ENCODE results near the gene DOCK3.
"Not testable (repeated sequence)": the region's sequence is repeated elsewhere in the genome, so short reads cannot be mapped to it uniquely, and the experiment has no call there.

The DOCK3 gene

GRCh38 chr3:50890688-50891344, 216.1 kb downstream of the DOCK3 start:
- Histone ChIP-seq H3K27me3 (ENCODE audit: control insufficient read depth in 5 of 5, insufficient read depth in 4 of 5, low read length in 5 of 5) (no peaks in the 10 kb centered on the region), H3K27ac (ENCODE audit: low read depth, low read length) (no peak overlapping the region), H3K4me1 (ENCODE audit: control insufficient read depth in 5 of 5, insufficient read depth in 5 of 5, low read length in 5 of 5) (no peaks in the 10 kb centered on the region), H3K36me3 (ENCODE audit: control insufficient read depth in 5 of 5, insufficient read depth in 5 of 5, low read length in 5 of 5) (no peaks in the 10 kb centered on the region), H3K9me3 (ENCODE audit: control insufficient read depth in 5 of 5, low read length in 5 of 5) (peaks cover 0 to 8% (median 7%) of the 10 kb centered on the region in 5 donors), H3K4me3 (ENCODE audit: low read depth in 1 of 5, low read length in 5 of 5) (no peak overlapping the region), H3K9ac (ENCODE audit: low read length in 5 of 5) (no peak overlapping the region)

- not testable (repeated sequence) for H3K9ac ChIP-seq (ENCODE audit: low read length in 5 of 5); H3K36me3 ChIP-seq (ENCODE audit: control insufficient read depth in 5 of 5, insufficient read depth in 5 of 5, low read length in 5 of 5); H3K4me1 ChIP-seq (ENCODE audit: control insufficient read depth in 5 of 5, insufficient read depth in 5 of 5, low read length in 5 of 5); H3K9me3 ChIP-seq (ENCODE audit: control insufficient read depth in 5 of 5, low read length in 5 of 5); H3K27ac ChIP-seq (ENCODE audit: low read depth, low read length); H3K27me3 ChIP-seq (ENCODE audit: control insufficient read depth in 5 of 5, insufficient read depth in 4 of 5, low read length in 5 of 5); H3K4me3 ChIP-seq (ENCODE audit: low read depth in 1 of 5, low read length in 5 of 5)
Observed at GRCh38 chr3:50901097-50901496, 226.4 kb downstream of the DOCK3 start.

GRCh38 chr3:50912746-50913145, 238.0 kb downstream of the DOCK3 start:
- Histone ChIP-seq H3K27me3 (ENCODE audit: control insufficient read depth in 5 of 5, insufficient read depth in 4 of 5, low read length in 5 of 5) (no peaks in the 10 kb centered on the region), H3K9me3 (ENCODE audit: control insufficient read depth in 5 of 5, low read length in 5 of 5) (peaks cover under 1 to 11% (median 2%) of the 10 kb centered on the region in 5 donors), H3K4me3 (ENCODE audit: low read depth in 1 of 5, low read length in 5 of 5) (no peak overlapping the region), H3K36me3 (ENCODE audit: control insufficient read depth in 5 of 5, insufficient read depth in 5 of 5, low read length in 5 of 5) (no peaks in the 10 kb centered on the region), H3K9ac (ENCODE audit: low read length in 5 of 5) (no peak overlapping the region), H3K27ac (ENCODE audit: low read depth, low read length) (no peak overlapping the region), H3K4me1 (ENCODE audit: control insufficient read depth in 5 of 5, insufficient read depth in 5 of 5, low read length in 5 of 5) (no peaks in the 10 kb centered on the region)

GRCh38 chr3:50913260-50913659, 238.5 kb downstream of the DOCK3 start:
- no peak overlapping the region for H3K4me3 ChIP-seq (ENCODE audit: low read depth in 1 of 5, low read length in 5 of 5)
- no peaks in the 10 kb centered on the region for H3K27me3 ChIP-seq (ENCODE audit: control insufficient read depth in 5 of 5, insufficient read depth in 4 of 5, low read length in 5 of 5)
- H3K4me1 ChIP-seq (ENCODE audit: control insufficient read depth in 5 of 5, insufficient read depth in 5 of 5, low read length in 5 of 5) = no peaks in the 10 kb centered on the region
- H3K27ac ChIP-seq (ENCODE audit: low read depth, low read length) = no peak overlapping the region
- no peak overlapping the region for H3K9ac ChIP-seq (ENCODE audit: low read length in 5 of 5)
- peaks cover 0 to 9% (median 2%) of the 10 kb centered on the region in 5 donors for H3K9me3 ChIP-seq (ENCODE audit: control insufficient read depth in 5 of 5, low read length in 5 of 5)
- H3K36me3 ChIP-seq (ENCODE audit: control insufficient read depth in 5 of 5, insufficient read depth in 5 of 5, low read length in 5 of 5) = no peaks in the 10 kb centered on the region

GRCh38 chr3:50922071-50922470, 247.3 kb downstream of the DOCK3 start:
- not testable (repeated sequence) for H3K36me3 ChIP-seq (ENCODE audit: control insufficient read depth in 5 of 5, insufficient read depth in 5 of 5, low read length in 5 of 5); H3K27ac ChIP-seq (ENCODE audit: low read depth, low read length); H3K4me3 ChIP-seq (ENCODE audit: low read depth in 1 of 5, low read length in 5 of 5); H3K9ac ChIP-seq (ENCODE audit: low read length in 5 of 5); H3K9me3 ChIP-seq (ENCODE audit: control insufficient read depth in 5 of 5, low read length in 5 of 5); H3K4me1 ChIP-seq (ENCODE audit: control insufficient read depth in 5 of 5, insufficient read depth in 5 of 5, low read length in 5 of 5); H3K27me3 ChIP-seq (ENCODE audit: control insufficient read depth in 5 of 5, insufficient read depth in 4 of 5, low read length in 5 of 5)

- Histone ChIP-seq H3K4me3 (ENCODE audit: low read depth in 1 of 5, low read length in 5 of 5) (no peak overlapping the region), H3K27me3 (ENCODE audit: control insufficient read depth in 5 of 5, insufficient read depth in 4 of 5, low read length in 5 of 5) (no peaks in the 10 kb centered on the region), H3K4me1 (ENCODE audit: control insufficient read depth in 5 of 5, insufficient read depth in 5 of 5, low read length in 5 of 5) (no peaks in the 10 kb centered on the region), H3K27ac (ENCODE audit: low read depth, low read length) (no peak overlapping the region), H3K36me3 (ENCODE audit: control insufficient read depth in 5 of 5, insufficient read depth in 5 of 5, low read length in 5 of 5) (no peaks in the 10 kb centered on the region), H3K9me3 (ENCODE audit: control insufficient read depth in 5 of 5, low read length in 5 of 5) (peaks cover 0 to 6% (median 0%) of the 10 kb centered on the region in 5 donors), H3K9ac (ENCODE audit: low read length in 5 of 5) (no peak overlapping the region)
Observed at GRCh38 chr3:50923955-50924354, 249.2 kb downstream of the DOCK3 start.

- Histone ChIP-seq H3K36me3 (ENCODE audit: control insufficient read depth in 5 of 5, insufficient read depth in 5 of 5, low read length in 5 of 5) (no peaks in the 10 kb centered on the region), H3K9me3 (ENCODE audit: control insufficient read depth in 5 of 5, low read length in 5 of 5) (peaks cover 0 to 6% (median 0%) of the 10 kb centered on the region in 5 donors), H3K4me3 (ENCODE audit: low read depth in 1 of 5, low read length in 5 of 5) (no peak overlapping the region), H3K9ac (ENCODE audit: low read length in 5 of 5) (no peak overlapping the region), H3K27me3 (ENCODE audit: control insufficient read depth in 5 of 5, insufficient read depth in 4 of 5, low read length in 5 of 5) (no peaks in the 10 kb centered on the region), H3K4me1 (ENCODE audit: control insufficient read depth in 5 of 5, insufficient read depth in 5 of 5, low read length in 5 of 5) (no peaks in the 10 kb centered on the region), H3K27ac (ENCODE audit: low read depth, low read length) (no peak overlapping the region)
Observed at GRCh38 chr3:50924638-50925037, 249.9 kb downstream of the DOCK3 start.

GRCh38 chr3:50926868-50927267, 252.1 kb downstream of the DOCK3 start:
- peaks cover 0 to 4% (median 0%) of the 10 kb centered on the region in 5 donors for H3K9me3 ChIP-seq (ENCODE audit: control insufficient read depth in 5 of 5, low read length in 5 of 5)
- peaks cover 0 to 3% (median 0%) of the 10 kb centered on the region in 5 donors for H3K27me3 ChIP-seq (ENCODE audit: control insufficient read depth in 5 of 5, insufficient read depth in 4 of 5, low read length in 5 of 5)
- H3K4me1 ChIP-seq (ENCODE audit: control insufficient read depth in 5 of 5, insufficient read depth in 5 of 5, low read length in 5 of 5) = no peaks in the 10 kb centered on the region
- no peak overlapping the region for H3K27ac ChIP-seq (ENCODE audit: low read depth, low read length)
- H3K4me3 ChIP-seq (ENCODE audit: low read depth in 1 of 5, low read length in 5 of 5) = no peak overlapping the region
- no peaks in the 10 kb centered on the region for H3K36me3 ChIP-seq (ENCODE audit: control insufficient read depth in 5 of 5, insufficient read depth in 5 of 5, low read length in 5 of 5)
- H3K9ac ChIP-seq (ENCODE audit: low read length in 5 of 5) = no peak overlapping the region

- Histone ChIP-seq H3K9me3 (ENCODE audit: control insufficient read depth in 5 of 5, low read length in 5 of 5) (peaks cover 0 to 4% (median 0%) of the 10 kb centered on the region in 5 donors), H3K27me3 (ENCODE audit: control insufficient read depth in 5 of 5, insufficient read depth in 4 of 5, low read length in 5 of 5) (peaks cover 0 to 3% (median 0%) of the 10 kb centered on the region in 5 donors), H3K4me1 (ENCODE audit: control insufficient read depth in 5 of 5, insufficient read depth in 5 of 5, low read length in 5 of 5) (no peaks in the 10 kb centered on the region), H3K36me3 (ENCODE audit: control insufficient read depth in 5 of 5, insufficient read depth in 5 of 5, low read length in 5 of 5) (no peaks in the 10 kb centered on the region), H3K27ac (ENCODE audit: low read depth, low read length) (no peak overlapping the region), H3K9ac (ENCODE audit: low read length in 5 of 5) (no peak overlapping the region), H3K4me3 (ENCODE audit: low read depth in 1 of 5, low read length in 5 of 5) (no peak overlapping the region)
Observed at GRCh38 chr3:50930371-50931208, 255.9 kb downstream of the DOCK3 start.

- not testable (repeated sequence) for H3K27me3 ChIP-seq (ENCODE audit: control insufficient read depth in 5 of 5, insufficient read depth in 4 of 5, low read length in 5 of 5); H3K4me3 ChIP-seq (ENCODE audit: low read depth in 1 of 5, low read length in 5 of 5); H3K36me3 ChIP-seq (ENCODE audit: control insufficient read depth in 5 of 5, insufficient read depth in 5 of 5, low read length in 5 of 5); H3K9ac ChIP-seq (ENCODE audit: low read length in 5 of 5); H3K4me1 ChIP-seq (ENCODE audit: control insufficient read depth in 5 of 5, insufficient read depth in 5 of 5, low read length in 5 of 5); H3K9me3 ChIP-seq (ENCODE audit: control insufficient read depth in 5 of 5, low read length in 5 of 5); H3K27ac ChIP-seq (ENCODE audit: low read depth, low read length)
Observed at GRCh38 chr3:50932918-50933317, 258.2 kb downstream of the DOCK3 start.

Measured in subcutaneous abdominal adipose tissue (tissue), 5 donors.